ENCODE measurements around the gene HLA-DOB. TPM values are rescaled to one million over a fixed set of nuclear protein-coding genes. Genes with fewer than 3 reads are reported as not detected.

The HLA-DOB gene
- total and polyA plus RNA-seq, 2 of the 13 experiments (the other 11 are each of a cell fraction or from before 2014, with no cell fraction given): not detected

DNA sequence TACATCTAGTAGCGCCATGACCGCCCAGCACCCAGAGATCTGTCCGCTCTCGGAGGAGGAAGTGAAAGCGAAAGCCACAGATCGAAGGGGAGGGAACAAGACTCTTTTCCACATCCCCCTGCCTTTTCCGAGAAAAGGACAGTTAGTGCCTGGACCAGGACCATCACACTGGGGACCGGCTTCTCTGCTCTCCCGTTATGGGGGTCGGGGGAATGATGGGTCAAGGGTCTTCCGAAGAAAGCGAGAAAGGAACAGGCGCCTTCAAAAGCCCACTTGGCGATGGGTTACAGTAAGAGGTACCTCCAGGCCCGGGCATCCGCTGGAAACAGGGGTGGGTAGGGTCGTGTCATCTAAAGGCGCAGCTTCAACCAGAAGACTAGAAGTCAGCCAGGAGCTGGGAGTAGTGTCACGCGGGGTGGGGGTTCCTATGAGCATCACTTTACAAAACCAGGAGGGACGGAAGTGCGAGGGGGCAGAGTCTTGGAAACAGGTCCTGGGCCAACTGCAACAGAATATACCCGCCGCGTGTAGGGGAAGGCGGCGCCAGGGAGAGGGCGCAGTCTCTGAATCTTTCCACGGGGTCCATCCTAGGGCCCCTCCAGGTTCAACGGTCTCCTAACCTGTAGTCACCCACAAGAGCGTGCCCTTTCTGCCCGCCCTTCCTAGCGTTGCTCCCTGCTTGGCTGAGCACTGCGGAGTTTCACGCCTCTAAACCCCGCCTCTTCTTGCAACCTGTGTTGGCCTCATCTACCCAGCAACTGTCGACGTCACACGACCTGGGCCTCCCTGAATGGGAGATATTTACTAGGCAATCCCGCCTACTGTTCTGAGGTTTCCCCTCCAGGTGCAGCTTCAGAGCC, 27.4 kb upstream of the HLA-DOB start, which contains the start of gene PSMB8 (continued):
- TF ChIP-seq NONO (IDR thresholded peaks at IDR 0.05): no peak
- TF ChIP-seq NONO (CRISPR knock-in tag; conservative IDR thresholded peaks at IDR 0.05): no peak
- TF ChIP-seq, protein P1, sequence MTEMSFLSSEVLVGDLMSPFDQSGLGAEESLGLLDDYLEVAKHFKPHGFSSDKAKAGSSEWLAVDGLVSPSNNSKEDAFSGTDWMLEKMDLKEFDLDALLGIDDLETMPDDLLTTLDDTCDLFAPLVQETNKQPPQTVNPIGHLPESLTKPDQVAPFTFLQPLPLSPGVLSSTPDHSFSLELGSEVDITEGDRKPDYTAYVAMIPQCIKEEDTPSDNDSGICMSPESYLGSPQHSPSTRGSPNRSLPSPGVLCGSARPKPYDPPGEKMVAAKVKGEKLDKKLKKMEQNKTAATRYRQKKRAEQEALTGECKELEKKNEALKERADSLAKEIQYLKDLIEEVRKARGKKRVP (CRISPR knock-in tag; IDR thresholded peaks at IDR 0.05): no peak
- no peak for TF ChIP-seq TARDBP (CRISPR knock-in tag; IDR thresholded peaks at IDR 0.05)
- no peak for TF ChIP-seq KLF13 (CRISPR knock-in tag; IDR thresholded peaks at IDR 0.05)
- TF ChIP-seq, protein P2, sequence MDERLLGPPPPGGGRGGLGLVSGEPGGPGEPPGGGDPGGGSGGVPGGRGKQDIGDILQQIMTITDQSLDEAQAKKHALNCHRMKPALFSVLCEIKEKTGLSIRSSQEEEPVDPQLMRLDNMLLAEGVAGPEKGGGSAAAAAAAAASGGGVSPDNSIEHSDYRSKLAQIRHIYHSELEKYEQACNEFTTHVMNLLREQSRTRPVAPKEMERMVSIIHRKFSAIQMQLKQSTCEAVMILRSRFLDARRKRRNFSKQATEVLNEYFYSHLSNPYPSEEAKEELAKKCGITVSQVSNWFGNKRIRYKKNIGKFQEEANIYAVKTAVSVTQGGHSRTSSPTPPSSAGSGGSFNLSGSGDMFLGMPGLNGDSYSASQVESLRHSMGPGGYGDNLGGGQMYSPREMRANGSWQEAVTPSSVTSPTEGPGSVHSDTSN (CRISPR knock-in tag; IDR thresholded peaks at IDR 0.05): no peak
- no peak for TF ChIP-seq ELF4 (CRISPR knock-in tag; IDR thresholded peaks at IDR 0.05; ENCODE audit: borderline replicate concordance)
- no peak for TF ChIP-seq ZNF629 (CRISPR knock-in tag; conservative IDR thresholded peaks at IDR 0.05)
- TF ChIP-seq ZNF678 (CRISPR knock-in tag; IDR thresholded peaks at IDR 0.05): peak; percentile 44; the same call in 1 of the 2 replicates
- TF ChIP-seq JUNB (CRISPR knock-in tag; IDR thresholded peaks at IDR 0.05; ENCODE audit: borderline replicate concordance): no peak
- TF ChIP-seq SP1 (IDR thresholded peaks at IDR 0.05): no peak
- TF ChIP-seq SP1 (CRISPR knock-in tag; IDR thresholded peaks at IDR 0.05): peak; percentile 43; the same call in 1 of the 2 replicates
- 0 out of 2 replicates have a peak, but pooled peaks have one; percentile 1 for TF ChIP-seq MTA1 (CRISPR knock-in tag; IDR thresholded peaks at IDR 0.05; ENCODE audit: borderline replicate concordance)
- TF ChIP-seq, protein P3, sequence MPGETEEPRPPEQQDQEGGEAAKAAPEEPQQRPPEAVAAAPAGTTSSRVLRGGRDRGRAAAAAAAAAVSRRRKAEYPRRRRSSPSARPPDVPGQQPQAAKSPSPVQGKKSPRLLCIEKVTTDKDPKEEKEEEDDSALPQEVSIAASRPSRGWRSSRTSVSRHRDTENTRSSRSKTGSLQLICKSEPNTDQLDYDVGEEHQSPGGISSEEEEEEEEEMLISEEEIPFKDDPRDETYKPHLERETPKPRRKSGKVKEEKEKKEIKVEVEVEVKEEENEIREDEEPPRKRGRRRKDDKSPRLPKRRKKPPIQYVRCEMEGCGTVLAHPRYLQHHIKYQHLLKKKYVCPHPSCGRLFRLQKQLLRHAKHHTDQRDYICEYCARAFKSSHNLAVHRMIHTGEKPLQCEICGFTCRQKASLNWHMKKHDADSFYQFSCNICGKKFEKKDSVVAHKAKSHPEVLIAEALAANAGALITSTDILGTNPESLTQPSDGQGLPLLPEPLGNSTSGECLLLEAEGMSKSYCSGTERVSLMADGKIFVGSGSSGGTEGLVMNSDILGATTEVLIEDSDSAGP (CRISPR knock-in tag; IDR thresholded peaks at IDR 0.05; ENCODE audit: borderline replicate concordance): peak; percentile 79; the same call in 1 of the 2 replicates
- TF ChIP-seq ZNF83 (CRISPR knock-in tag; IDR thresholded peaks at IDR 0.05; ENCODE audit: borderline replicate concordance): no peak
- TF ChIP-seq NFKB2 (CRISPR knock-in tag; IDR thresholded peaks at IDR 0.05; ENCODE audit: borderline replicate concordance): peak; percentile 44; the same call in 1 of the 2 replicates
- no peak for TF ChIP-seq ZNF761 (CRISPR knock-in tag; conservative IDR thresholded peaks at IDR 0.05)
- TF ChIP-seq REPIN1 (CRISPR knock-in tag; IDR thresholded peaks at IDR 0.05; ENCODE audit: borderline replicate concordance, low read depth): 0 out of 2 replicates have a peak, but pooled peaks have one; percentile 47
- TF ChIP-seq, protein P4, sequence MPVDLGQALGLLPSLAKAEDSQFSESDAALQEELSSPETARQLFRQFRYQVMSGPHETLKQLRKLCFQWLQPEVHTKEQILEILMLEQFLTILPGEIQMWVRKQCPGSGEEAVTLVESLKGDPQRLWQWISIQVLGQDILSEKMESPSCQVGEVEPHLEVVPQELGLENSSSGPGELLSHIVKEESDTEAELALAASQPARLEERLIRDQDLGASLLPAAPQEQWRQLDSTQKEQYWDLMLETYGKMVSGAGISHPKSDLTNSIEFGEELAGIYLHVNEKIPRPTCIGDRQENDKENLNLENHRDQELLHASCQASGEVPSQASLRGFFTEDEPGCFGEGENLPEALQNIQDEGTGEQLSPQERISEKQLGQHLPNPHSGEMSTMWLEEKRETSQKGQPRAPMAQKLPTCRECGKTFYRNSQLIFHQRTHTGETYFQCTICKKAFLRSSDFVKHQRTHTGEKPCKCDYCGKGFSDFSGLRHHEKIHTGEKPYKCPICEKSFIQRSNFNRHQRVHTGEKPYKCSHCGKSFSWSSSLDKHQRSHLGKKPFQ (CRISPR knock-in tag; IDR thresholded peaks at IDR 0.05; ENCODE audit: insufficient replicate concordance): no peak
- no peak for TF ChIP-seq ZNF24 (IDR thresholded peaks at IDR 0.05)
- no peak for TF ChIP-seq ATF7-NPFF (CRISPR knock-in tag; IDR thresholded peaks at IDR 0.05; ENCODE audit: low read depth)
- TF ChIP-seq MYNN (CRISPR knock-in tag; IDR thresholded peaks at IDR 0.05; ENCODE audit: low read depth): no peak
- TF ChIP-seq, protein P5, sequence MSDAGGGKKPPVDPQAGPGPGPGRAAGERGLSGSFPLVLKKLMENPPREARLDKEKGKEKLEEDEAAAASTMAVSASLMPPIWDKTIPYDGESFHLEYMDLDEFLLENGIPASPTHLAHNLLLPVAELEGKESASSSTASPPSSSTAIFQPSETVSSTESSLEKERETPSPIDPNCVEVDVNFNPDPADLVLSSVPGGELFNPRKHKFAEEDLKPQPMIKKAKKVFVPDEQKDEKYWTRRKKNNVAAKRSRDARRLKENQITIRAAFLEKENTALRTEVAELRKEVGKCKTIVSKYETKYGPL (CRISPR knock-in tag; IDR thresholded peaks at IDR 0.05): no peak
- peak; percentile 56 for TF ChIP-seq ZNF891 (CRISPR knock-in tag; IDR thresholded peaks at IDR 0.05)

All from HepG2 (cell line).